ENCODE measurements around the gene CNTN6.

CNTN6 gene

DNA sequence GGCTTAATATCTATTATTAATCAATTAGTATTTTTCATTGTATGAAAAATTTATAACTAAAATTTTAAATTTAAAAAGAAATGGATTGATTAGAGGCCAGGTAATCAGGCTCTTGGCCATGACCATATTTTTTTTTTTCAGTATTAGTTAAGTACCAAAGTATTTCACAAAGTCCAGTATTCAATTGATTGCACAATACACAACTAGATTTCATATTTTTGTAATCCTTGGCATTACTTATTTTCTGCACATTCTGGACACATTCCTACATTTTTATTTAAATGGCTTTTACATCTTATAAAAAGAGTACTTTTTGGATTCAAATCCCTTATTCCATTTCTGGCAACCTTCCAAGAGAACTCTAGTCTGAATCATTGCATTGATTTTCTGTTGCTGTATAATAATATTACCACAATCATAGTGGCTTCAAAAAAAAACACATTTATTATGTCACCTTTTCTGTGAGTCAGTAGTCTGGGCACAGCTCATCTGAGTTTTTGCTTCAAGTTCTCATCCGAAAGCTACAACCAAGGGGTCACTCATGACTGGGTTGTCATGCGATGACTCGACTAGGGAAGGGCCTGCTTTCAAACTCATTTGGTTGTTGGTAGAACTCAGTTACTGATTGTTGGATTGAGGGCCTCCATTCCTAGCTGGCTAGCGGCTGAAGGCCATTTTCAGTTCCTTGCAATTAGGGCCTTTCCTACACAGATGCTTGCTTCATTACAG is 90.7 kb downstream of the CNTN6 start:
- DNase-seq, result no peak

DNA sequence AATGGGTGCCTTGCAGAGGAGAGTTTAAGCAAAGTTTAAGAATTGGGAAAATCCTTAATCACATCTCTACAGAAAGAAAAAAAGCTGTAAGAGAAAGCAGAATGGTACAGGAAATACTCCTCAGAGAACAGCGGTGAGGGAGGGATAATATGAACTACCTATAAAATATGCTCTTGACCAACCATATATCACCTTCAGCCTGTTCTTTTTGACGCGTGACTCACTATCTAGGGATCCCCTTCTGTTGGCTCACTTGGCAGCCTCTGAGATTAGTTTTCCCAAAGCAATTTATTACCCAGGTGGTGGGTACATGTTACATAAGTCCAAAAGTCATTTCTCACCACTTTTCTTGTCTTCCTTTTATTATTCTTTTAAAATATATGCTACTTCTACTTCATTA is 97.7 kb downstream of the CNTN6 start:
- no peak for DNase-seq

DNA sequence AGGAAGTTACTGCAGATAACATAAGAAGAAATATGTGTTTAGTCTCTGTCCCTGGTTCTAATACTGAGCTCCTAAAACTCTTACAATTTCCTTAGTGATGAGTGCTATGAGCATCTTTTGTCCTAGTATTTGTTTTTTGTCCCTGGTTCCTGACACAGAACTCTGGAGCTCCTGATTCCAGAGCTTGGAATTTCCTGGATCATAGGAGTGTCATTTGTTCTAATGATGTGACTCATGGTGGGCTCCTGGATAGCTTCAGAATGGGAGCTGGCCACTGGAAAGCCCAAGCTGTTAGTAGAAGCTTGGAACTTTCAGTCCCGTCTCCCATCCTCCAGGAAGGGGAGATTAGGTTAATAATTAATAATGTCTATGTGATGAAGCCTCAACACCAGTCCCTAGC is 98.2 kb downstream of the CNTN6 start:
- no peak for DNase-seq

DNA sequence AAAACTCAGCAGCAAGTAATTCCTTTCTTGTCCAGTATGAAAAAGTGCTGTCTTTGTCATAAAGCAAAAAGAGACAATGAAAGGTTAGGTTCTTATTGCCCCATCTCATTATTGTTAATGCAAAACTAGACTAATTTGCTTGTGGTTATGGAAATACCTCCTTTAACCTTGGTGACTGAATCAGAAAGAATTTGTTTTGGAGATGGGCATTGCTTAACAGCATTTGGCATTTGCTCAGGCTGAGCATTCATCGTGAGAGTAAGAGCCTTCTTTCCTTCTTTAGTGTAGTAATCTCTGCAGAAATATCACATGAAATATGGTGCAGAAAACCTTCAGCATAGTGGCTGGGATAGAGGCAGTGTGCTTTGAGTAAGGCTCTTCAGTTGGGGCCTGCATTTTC is 103.1 kb downstream of the CNTN6 start:
- DNase-seq, result no peak

DNA sequence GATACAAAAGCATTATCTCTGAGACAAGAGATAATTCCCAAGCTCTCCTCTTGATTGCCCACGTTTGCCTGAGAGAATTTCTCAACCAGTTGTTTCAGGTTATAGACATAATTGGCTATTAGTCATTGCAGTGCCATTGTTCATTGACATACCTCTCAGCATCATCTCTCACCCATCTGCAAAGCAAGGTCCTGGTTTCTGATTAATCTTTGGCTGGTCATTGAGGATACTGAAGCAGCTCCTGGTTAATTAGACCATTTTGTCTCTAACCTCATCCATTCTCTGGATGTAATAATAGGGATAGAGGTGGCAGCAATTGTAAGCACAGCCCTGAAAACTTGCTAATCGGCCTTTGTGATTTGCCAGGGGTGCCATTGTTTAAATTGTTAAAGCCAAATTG is 104.2 kb downstream of the CNTN6 start:
- no peak for DNase-seq

DNA sequence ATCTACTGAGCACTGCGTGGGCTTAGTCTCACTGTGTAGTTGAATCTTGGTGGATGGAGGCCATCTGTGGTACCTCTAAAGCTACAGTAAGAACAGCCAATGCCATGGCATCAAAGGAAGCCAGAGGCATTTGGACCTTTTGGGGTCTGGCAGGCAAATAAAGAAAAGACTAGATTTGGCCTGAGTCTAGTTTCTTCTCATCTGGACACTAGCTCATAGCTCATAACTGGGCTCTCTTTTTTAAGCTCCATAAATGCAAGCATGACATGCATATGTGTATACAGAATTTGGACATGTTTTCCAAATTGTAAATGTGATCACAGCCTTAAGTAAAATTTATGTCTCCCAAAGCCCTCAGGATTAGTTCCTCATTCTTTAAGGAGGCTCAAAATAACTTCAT is 107.5 kb downstream of the CNTN6 start:
- no peak for DNase-seq

DNA sequence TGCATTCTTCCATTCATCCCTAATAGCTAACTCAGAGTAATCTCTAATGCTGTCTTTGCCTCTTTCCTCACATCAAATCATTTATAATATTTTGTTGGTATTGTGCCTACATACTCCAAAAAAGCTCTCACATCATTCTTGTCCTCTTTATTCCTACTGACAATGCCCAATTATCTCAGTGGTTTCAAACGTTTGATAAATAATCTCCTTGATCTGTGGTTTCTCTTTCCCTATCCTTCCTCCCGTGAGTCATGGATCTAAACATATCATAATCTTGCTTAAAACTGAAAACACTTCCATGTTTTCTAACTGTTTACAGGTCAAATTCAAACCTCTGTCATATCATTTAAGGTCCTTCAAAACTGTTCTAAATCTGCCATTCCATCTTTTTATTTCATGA is 115.1 kb downstream of the CNTN6 start:
- no peak for DNase-seq

DNA sequence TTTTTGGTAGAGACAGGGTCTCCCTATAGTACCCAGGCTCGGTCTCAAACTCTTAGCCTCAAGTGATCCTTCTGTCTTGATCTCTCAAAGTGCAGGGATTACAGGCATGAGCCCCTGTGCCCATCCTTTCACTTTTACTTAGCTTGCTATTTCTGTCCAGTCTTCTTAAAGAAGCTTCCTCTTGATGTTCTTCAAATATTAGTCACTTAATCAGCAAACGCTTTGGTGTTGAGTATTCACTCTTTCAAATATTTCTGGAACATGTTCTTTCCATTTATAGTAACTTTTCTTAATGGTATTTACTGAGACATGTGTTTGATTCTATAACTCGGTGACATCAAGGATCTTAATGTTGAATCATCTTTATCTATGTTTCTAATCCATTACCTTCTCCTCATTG is 122.1 kb downstream of the CNTN6 start:
- DNase-seq, result no peak

DNA sequence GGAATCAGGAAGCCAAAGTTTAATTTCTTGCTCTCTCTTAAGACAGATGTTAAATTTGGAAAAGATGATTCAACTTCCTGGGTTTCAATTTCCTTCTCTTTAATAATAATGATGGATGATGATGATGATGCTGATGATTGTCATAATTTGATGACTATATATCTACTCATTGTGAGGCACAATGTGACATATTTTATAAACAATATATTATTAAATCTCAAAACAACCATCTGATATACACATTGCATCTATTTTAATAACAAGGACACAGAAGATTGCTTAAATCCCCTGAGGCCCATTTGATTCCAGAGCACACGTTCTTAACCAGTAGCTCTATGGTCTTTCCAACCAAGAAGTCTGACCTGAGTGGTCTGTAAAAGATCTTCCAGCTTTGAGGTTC is 124.0 kb downstream of the CNTN6 start:
- no peak for DNase-seq

DNA sequence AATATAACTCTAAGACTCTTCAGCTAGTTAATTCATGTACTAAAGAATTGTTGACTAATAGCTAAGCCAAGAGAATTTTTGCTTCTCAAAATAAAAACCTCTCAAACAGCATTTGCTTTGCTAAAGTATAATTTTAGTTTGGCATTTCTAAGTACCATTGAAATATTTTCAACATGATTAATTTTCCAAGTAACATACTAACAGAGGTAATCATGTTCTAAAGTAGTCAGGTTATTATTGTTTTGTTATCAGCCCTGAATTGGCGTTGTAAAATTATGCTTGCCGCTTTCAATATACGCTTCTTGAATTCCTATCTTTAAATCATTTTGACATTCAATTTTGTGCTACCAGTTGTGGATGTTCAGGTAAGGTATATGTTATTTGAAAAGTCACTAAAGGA is 134.3 kb downstream of the CNTN6 start:
- DNase-seq, result no peak

DNA sequence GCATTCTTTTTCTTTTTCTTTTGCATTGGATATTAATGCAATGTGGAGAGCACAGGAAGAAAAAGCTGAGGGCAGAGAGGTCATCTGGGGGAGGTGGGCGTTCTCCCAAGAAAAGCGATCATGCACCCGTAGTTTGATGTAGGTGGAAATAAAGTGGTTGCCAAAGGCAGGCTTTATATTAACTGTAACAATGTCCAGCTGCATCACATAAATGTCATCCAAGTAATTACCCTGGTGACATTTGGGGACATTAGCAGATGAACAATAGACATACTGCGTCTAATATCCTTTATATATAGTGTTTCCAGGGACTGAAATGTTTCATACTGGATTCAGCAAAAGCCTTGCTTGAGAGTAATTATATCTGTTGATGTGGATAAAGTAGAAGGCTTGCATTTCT is 135.5 kb downstream of the CNTN6 start:
- no peak for DNase-seq

DNA sequence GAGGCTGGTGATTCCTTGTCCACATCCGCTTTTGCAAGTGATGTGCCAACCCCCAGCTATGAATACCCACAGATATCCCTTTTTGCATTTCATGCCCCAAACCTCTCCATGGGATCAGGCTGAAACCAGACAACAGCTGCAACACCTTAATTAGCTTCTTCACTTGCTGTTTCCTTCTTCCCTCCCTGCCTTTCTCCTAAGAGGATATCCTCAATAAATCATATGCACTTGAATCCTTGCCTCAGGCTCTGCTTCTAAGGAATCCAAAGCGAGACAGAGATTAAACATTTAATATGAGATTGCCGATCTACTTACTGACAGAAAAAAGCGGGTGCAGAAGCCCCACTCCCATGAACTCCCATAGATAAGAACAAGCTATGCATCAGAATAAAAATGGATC is 138.1 kb downstream of the CNTN6 start:
- DNase-seq, result no peak

DNA sequence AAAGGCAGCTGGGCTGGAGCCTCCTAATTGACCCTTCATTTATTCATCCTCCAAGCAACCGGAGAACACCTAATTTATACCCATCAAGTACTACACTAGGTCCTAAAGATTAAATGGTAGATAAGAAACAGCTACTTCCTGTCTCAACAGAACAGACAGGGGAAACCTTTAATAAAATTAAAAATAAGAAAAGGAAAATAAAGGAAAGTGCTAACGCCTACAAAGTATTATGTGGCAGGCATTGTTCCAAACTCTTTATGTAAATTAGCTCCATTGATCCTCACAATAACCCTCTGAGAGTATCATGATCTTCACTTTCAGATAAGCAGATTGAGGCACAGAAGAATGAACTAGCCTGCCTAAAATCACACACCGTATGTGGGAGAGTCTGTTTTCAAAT is 139.5 kb downstream of the CNTN6 start:
- no peak for DNase-seq

DNA sequence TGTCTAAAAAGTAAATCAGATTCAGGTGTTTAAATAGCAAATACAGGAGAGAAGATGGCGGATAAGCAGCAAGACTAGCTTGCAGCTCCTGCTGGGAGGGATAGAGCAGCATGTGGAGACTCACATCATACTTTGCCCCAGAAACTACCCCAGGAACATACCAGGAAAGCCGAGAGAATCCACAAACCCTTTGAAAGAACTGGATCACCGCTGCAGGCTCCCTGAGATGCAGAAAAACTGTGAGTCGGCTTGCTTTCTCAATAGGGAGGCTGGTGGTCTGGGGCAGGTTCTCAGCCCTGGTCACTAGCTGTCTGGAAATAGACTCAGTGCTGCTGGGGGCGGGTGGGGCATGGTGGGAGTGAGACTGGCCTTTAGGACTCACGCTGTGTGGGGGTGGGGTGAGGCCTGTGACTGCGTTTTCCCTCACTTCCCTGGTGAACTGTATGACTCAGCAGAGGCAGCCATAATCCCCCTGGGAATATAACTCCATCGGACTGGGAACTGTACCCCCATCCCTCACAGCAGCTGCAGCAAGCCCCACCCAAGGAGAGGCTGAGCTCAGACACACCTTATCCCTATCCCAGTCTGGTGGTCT is 142.8 kb downstream of the CNTN6 start:
- no peak for DNase-seq

DNA sequence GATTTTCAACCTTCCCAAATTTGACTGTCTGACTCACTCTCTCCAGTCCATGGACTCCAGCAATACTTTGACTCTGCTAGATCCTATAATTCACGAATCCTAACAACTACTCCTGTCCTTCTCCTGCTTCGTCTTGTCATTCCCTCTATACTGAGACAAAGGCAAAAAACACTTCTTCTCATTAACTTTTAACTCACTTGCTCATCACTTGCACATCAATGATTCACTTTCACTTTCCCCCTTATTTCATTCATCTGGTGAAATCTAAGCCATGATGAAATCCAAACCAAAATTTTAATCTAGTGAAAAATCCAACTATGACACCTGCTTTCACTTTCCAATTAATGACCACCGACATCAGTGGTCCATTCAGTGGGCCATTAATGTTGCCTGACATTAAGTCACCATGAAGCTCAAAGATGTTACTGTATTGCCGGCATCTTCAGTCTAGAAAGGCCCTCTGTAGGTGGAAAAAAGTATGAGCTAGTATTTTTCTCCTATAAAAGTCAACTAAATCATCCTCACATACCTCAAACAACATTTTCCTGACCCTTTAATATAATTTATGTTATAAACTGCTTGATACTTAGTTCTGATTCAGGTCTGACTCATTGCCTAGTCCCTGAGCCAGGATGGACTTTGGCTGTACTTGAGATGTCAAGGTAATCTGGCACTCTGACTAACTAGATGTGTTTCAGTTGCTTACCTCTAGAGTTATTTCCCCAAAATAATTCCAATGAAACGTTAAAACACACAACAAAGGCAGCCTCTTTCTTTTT is 158.6 kb downstream of the CNTN6 start:
- no peak for DNase-seq

DNA sequence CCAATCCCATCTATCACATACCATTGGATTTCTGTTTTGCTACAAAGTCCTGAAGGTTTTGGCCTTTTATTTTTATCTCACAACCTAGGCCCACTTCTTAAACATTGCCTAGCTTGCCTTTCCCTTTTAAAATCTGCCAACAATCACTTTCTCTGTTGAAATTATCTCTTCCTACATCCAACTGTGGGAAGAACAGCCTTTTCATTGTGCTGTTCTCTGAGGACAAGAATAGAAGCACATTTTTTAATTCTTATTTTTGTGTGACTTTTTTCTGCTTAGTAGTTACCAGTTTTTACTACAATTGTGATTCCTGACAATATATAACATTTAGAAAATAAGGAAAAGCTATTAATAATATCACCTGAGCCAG is 159.2 kb downstream of the CNTN6 start:
- DNase-seq, result no peak

DNA sequence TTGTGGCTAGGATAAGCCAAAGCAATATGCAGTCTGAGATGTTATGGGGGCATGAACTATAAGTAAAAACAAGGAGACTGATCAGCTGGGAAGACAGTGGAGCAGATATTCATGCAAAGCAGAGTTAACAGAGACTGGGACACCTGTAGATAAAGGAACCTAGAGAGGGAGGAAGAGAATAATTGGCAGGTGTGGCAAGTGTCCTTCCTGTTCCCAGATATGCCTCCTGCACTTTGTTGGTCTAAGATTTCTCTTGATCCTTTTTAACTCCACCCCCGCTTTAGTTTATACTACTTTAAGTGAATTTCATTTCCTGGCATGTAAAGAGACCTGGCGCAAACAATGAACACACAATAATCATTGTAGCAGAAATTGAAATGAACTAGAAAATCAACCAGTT is 169.4 kb downstream of the CNTN6 start:
- DNase-seq, result no peak

DNA sequence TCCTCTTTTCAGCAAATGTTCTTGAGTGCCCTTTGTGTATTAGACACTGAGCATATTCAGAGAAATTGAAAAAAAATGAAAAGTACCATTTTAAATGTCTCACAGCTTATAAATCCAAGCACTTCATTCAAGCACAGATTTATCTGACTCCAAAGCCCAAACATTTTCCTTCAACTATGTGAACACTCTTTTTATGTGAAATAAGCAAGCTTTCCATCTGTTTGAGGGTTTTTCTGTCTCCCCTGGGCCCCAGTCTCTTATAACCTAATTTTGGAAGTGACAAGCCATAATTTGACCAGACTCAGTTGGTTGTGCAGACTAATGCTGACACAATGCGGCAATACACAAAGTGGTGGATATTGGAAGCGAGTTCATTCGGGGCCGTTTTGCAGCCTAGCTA is 170.3 kb downstream of the CNTN6 start:
- DNase-seq, result no peak

DNA sequence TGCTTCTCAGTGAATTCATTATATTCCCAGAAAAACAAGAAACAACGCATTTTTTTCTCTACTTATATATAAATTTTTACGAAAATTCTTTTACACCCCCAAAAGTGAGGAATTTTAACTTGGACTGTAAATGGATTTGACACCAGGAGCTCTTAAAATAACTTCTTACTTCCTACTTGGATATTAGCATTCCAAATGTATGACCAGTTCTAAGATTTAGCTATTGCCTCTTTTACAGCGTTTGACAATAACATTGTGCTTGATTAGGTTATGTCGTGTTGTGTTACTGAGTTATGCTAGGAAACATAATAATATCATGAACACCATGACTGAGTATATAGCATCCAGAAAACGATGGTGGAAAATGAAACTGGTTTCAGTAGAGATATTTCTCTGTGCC is 177.0 kb downstream of the CNTN6 start:
- DNase-seq, result no peak

DNA sequence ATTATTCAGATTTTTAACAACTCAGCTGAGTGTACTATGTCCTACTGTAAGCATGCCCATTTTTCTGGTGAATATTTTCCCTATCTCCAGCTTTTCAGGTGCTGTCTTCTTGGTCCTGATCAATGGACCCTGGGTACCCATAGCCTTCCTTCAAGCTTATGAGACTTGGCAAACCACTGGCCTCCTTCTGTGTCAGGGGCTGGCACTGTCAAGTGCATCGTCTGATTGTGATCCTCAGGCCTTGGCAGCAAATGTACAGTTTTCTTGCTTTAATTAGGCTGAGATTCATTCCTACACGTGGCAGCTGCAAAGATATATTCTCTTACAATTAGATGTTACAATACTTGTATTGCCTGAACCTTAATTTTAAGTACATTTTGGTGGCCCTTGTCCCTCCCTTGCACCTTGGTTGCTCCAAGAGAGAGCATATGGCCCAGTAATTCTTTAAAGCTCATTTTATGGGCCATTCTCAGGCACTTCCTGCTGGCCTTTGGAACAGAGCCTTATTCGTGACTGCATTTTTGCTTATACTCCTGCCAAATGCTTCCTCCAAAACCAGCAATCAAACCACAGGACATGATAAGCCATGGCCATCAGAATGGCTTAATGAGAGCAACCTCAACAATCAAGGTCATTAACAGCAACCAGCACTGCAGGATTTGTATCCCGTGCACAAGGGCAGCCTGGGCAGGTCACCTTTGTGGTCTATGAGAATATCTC is 179.9 kb downstream of the CNTN6 start:
- no peak for DNase-seq

DNA sequence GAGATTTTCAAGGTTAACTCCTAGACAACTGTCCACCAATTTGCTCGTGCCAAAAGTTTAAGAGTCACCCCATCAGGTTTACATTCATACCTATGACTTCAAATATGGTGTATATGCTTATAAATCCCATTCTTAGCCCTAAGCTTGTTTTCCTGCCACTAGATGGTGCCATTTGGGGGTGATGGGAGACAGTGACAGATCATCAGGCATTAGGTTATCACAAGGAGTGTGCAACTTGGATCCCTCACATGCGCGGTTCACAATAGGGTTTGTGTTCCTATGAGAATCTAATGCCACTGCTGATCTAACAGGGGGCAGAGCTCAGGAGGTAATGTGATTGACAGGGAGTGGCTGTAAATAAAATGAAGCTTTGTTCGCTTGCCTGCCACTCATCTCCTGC is 182.7 kb downstream of the CNTN6 start:
- no peak for DNase-seq

DNA sequence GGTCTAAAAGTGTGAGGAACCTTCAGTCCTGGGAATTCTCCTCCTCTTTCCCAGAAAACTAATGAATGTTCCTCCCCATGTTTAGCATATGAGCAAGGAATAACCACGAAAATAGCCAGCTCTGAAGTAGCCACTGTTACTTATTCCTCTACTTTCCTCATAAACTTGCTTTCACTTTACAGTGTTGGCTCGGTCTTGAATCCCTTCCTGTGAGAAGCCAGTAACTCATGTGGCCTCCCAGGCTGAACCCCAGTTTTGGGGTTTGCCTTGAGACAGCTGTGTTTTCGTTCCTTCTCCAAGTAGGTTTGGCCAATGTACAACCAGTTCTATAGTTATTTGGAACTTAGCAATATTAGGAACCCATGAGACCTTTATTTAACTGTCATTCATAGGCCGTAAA is 195.0 kb downstream of the CNTN6 start:
- no peak for DNase-seq

DNA sequence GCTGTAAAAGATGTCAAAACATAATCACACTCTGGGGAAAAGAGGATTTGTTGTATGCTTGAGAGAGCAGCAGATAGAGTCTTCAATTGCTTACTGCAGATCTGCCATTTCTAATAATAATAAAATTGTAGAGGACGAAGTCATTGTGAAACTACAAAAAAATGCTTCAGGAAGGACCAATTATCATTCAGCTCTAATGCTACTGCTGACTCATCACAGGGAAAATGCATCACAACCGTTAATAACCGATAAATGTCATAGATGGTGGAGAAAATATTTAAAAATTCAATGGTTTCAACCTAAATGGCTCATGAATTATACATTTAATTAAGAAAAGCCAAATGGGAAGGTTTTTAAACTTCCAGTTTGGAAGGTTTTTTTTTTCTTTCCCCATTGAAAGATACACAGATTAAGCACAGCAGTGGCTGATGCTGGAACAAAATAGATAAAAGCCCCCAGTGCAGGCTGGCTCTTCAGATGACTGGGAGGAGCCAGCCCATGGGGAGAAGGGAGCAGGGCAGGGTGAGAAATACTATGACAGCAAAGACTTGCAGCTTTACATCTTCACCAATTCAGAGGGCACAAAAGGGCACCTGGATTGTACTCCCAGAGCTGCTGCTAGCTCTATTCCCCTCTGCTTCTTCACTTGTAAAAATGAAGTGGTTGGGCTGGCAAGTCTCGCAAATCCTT is 196.1 kb downstream of the CNTN6 start:
- DNase-seq, result no peak

Data from stimulated activated CD4-positive, alpha-beta T cell treated with anti-CD3 and anti-CD28 coated beads, Interleukin-4, amount 100 ng/mL, for 1 hour (primary cell).